BJ (cell line): ENCODE measurements around the gene MEGF6. TPM values are rescaled to one million over a fixed set of nuclear protein-coding genes. Genes with fewer than 3 reads are reported as not detected.
"Not testable (repeated sequence)": the region's sequence is repeated elsewhere in the genome, so short reads cannot be mapped to it uniquely, and the experiment has no call there.

Source experiments
- CTCF ChIA-PET: fragments of 350-600 bp; formaldehyde crosslinking; extraction: SDS; loops from one replicate; lab custom pipeline; 2021; ENCODE audit warnings: antibody characterized with exemption, inconsistent platforms; lab: Yijun Ruan, JAX
- POLR2A ChIA-PET: fragments of 300-600 bp; sonication (Branson Sonifier 250); formaldehyde crosslinking; extraction: SDS; loops from one replicate; lab custom pipeline; 2021; ENCODE audit warnings: antibody characterized with exemption; lab: Charles Lee
- DNase-seq: peaks from one replicate; pipeline ENCODE4 v3.0.0-alpha.2; 2011; ENCODE audit warnings: low read depth
- H3K27me3 ChIP-seq: 2 replicates; pipeline ENCODE4 v1.6.0; 2011; ENCODE audit warnings: low read length; ENCODE audit not compliant: control insufficient read depth, insufficient read depth
- H3K36me3 ChIP-seq: 2 replicates; pipeline ENCODE4 v1.5.1; 2011; ENCODE audit warnings: low read length; ENCODE audit not compliant: control insufficient read depth, insufficient read depth
- H3K4me3 ChIP-seq: 2 replicates; pipeline ENCODE4 v1.5.1; 2011; ENCODE audit warnings: low read depth, mild to moderate bottlenecking, control low read depth, low read length
- polyA plus RNA-seq: library from polyadenylated mRNA; depleted of rRNA; stranded (reverse); fragments of >200 nt; gene quantifications from 2 replicates; pipeline ENCODE4 v1.2.3, GENCODE V29; 2011
- TF ChIP-seq, protein P1 (sequence below): IDR thresholded peaks from 2 replicates; pipeline ENCODE4 v1.5.1; 2011; ENCODE audit warnings: low read depth, mild to moderate bottlenecking, control low read depth, inconsistent platforms, low read length, moderate library complexity; ENCODE audit not compliant: insufficient read depth

MEGF6 gene
- polyA plus RNA-seq, 1 experiment, result 77.4 TPM

DNA sequence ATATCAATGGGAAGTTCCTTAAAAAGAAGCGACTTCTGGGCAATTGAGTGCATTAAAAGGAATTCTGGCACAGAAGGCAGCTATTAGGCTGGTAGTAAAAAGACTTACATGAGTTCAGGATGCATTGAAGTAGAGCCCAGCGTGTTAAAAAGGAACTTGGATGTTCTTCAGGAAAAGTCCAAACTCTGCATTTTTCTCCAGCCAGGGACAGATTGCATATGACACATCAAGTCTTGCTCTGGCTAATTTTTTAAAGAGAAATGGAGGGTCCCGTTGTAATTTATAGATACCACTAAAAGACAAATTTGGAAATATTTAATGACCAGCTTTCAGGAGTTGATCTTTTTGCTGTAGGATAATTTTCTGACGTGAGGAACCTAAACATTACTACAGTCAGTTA lies 14.7 kb upstream of the MEGF6 start:
- DNase-seq, result no peak
- ChIA-PET CTCF (interaction anchor here (1.0 to 1.4 kb wide), 2 partner anchors 11 to 173 kb away, joined by 3 to 4 read pairs; no protein-coding TSS in a partner anchor), POLR2A (interaction anchor here (0.6 kb wide), 1 partner anchor 18 kb away, joined by 22 read pairs; no protein-coding TSS in a partner anchor)
- Histone ChIP-seq H3K27me3 (no peaks in the 10 kb centered on the region), H3K4me3 (peak overlapping the region; percentile 98; the same call in 1 of the 2 replicates), H3K36me3 (peaks cover 19% of the 10 kb centered on the region)
- TF ChIP-seq, protein P1, sequence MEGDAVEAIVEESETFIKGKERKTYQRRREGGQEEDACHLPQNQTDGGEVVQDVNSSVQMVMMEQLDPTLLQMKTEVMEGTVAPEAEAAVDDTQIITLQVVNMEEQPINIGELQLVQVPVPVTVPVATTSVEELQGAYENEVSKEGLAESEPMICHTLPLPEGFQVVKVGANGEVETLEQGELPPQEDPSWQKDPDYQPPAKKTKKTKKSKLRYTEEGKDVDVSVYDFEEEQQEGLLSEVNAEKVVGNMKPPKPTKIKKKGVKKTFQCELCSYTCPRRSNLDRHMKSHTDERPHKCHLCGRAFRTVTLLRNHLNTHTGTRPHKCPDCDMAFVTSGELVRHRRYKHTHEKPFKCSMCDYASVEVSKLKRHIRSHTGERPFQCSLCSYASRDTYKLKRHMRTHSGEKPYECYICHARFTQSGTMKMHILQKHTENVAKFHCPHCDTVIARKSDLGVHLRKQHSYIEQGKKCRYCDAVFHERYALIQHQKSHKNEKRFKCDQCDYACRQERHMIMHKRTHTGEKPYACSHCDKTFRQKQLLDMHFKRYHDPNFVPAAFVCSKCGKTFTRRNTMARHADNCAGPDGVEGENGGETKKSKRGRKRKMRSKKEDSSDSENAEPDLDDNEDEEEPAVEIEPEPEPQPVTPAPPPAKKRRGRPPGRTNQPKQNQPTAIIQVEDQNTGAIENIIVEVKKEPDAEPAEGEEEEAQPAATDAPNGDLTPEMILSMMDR, result no peak

DNA sequence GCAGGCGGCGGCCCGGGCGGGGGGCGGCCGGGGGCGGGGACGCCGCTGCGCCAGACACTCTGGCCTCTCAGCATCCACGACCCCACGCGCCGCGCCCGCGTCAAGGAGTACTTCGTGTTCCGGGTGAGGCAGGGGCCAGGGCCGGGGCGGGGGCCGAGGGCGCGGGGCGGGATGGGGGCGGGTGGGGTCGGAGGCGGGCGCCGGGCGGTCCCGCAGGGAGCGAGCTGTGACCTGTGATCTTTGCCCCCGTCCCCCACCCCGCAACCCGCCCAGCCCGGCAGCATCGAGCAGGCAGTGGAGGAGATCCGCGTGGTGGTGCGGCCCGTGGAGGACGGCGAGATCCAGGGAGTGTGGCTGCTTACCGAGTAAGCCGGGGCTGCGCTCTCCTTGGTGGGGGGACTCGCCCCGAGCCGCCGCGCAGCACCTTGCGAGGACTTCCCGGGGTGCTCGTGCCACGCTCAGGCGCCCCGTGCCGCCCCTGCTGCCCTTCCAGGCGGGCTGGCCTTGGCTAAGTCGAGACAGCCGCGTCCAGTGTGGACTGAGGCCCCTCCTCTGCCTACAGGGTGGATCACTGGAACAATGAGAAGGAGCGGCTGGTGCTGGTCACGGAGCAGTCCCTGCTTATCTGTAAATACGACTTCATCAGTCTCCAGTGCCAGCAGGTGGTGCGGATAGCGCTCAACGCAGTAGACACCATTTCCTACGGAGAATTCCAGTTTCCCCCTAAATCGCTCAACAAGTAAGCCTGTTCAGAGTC lies 14.0 kb upstream of the MEGF6 start:
- CTCF ChIA-PET, result interaction anchor here (1.0 to 1.4 kb wide), 2 partner anchors 11 to 172 kb away, joined by 3 to 4 read pairs; no protein-coding TSS in a partner anchor
- no peak for DNase-seq
- peak overlapping the region; percentile 98 for H3K4me3 ChIP-seq
- TF ChIP-seq, protein P1, result no peak
- no peaks in the 10 kb centered on the region for H3K27me3 ChIP-seq
- POLR2A ChIA-PET, result no interaction called here
- H3K36me3 ChIP-seq, result peaks cover 17% of the 10 kb centered on the region

DNA sequence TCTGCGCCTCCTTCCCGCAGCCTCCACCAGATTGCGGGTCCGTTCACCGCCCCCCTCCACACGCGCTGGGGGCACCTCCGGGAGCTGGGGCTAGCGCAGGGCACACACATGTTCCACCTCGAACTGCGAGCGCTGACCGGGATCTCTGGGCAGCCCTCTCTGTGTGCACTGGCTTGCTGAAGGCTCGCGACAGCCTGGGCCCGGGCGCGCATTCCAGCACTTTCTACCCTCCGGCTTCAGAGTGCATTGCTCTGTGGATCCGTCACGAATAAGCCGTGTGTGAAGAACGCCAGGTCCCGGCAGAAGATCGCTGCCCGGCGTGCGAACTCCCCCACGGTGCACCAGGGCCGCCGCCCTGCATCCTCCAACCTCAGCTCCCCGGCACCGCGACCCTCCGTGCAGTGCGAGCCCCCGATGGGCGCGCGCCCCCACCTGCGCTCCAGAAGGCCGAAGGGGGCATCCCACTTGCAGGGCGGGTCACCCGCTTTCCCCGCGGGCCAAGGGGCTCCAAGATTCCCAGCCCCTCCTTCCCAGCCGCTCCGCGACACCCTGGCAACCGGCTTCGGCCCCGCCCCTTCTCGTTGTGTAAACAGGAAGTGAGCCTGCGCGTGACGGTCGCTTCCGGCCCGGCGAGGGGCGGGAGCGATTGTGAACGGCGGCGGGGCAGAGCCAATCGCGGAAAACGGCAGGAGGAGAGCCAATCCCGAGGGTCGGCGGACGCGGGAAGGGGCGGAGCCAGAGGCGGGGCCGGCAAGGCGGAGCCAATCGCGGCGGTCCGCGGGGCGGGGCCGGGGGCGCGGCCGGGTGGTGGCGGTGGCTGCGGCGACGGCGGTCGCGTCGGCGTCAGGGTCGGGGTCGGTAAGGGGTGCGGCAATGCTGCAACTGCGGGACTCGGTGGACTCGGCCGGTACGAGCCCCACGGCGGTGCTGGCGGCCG lies 13.2 kb upstream of the MEGF6 start, which contains the start of gene TPRG1L:
Gene TPRG1L (plus strand): TSS at position 816 of the 937 bp plus-strand sequence. CDS start 58 bp downstream, at position 874.
- TF ChIP-seq, protein P1, result no peak
- H3K36me3 ChIP-seq, result peaks cover 14% of the 10 kb centered on the region
- no peaks in the 10 kb centered on the region for H3K27me3 ChIP-seq
- POLR2A ChIA-PET, result no interaction called here
- H3K4me3 ChIP-seq, result peak within 1 kb of the TSS; percentile 98
- CTCF ChIA-PET, result interaction anchor here (0.7 to 6.7 kb wide), 6 partner anchors 57 to 183 kb away, joined by 3 to 147 read pairs (median 5); no protein-coding TSS in a partner anchor
- DNase-seq, result peak; percentile 74

DNA sequence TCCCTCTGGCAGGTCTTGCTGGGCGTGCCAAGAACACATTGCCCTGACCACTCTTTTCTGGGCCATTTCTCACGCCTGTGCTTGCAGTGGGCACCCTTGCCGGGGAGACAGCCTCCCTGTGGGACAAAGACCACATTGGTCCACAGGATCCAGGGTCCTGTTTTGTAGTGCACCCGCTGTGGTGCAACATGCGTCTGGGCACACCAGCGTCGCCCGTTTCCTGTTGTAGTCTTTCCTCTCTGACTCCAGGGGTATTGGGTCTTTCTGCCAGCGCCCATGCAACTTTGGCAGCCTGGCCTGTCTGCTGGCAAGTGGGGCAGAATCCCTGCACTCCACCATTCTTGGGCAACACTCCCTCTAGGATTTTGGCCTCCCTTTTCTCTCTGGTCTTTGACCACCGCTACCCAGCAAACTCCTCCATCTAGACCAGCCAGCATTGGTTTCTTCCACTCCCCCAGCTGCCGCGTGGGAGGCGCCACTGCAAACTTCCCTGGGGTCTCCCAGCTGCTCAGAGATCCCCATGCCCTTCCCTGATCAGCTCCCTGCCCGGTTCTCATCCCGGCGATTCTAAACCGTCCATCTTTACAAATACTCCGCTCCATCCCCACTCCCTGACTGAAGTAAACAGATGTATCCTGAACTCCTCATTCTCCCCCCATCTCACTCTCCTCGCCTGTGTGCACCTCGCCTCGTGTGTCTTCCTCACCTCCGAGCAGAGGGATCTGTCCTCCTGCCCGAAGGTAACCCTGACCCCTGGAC lies 12.3 kb upstream of the MEGF6 start:
- ChIA-PET CTCF (interaction anchor here (0.6 to 6.7 kb wide), 11 partner anchors 56 to 500 kb away, joined by 3 to 147 read pairs (median 5); no protein-coding TSS in a partner anchor), POLR2A (no interaction called here)
- Histone ChIP-seq H3K4me3 (peak overlapping the region; percentile 98), H3K36me3 (peaks cover 14% of the 10 kb centered on the region), H3K27me3 (no peaks in the 10 kb centered on the region)
- TF ChIP-seq, protein P1, result no peak
- no peak for DNase-seq

DNA sequence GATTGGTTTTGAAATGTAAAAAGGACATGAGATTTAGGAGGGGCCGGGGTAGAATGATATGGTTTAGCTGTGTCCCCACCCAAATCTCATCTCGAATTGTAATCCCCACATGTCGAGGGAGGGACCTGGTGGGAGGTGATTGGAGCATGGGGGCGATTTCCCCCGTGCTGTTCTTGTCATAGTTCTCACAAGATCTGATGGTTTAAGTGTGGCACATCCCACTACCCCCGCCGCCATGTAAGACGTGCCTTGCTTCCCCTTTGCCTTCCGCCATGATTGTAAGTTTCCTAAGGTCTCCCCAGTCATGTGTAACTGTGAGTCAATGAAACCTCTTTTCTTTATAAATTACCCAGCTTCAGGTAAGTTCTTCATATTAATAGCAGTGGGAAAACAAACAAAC lies 10.8 kb upstream of the MEGF6 start:
- H3K4me3 ChIP-seq, DNase-seq, H3K27me3 ChIP-seq, H3K36me3 ChIP-seq, POLR2A ChIA-PET: not testable (repeated sequence)
- CTCF ChIA-PET, result interaction anchor here (0.8 to 6.7 kb wide), 16 partner anchors 7 to 178 kb away, joined by 3 to 147 read pairs (median 5); partner anchors contain the start of gene ARHGEF16
